ENCODE results near the gene PRDM16. TPM values are rescaled to one million over a fixed set of nuclear protein-coding genes. Genes with fewer than 3 reads are reported as not detected.
A peak's percentile ranks its signal among the peaks of the same experiment; 100 is the strongest.

The PRDM16 gene
- total and polyA plus RNA-seq, 2 of the 13 experiments (the other 11 are each of a cell fraction or from before 2014, with no cell fraction given): 0.15 to 0.81 TPM

GRCh38 chr1:3326516-3327388 is 257.7 kb downstream of the PRDM16 start (continued):
- TF ChIP-seq ZNF687 (CRISPR knock-in tag; IDR thresholded peaks at IDR 0.05) (peak; percentile 97), ZNF672 (CRISPR knock-in tag; IDR thresholded peaks at IDR 0.05) (no peak), HMG20A (CRISPR knock-in tag; IDR thresholded peaks at IDR 0.05; ENCODE audit: borderline replicate concordance) (no peak; the same call in 1 of the 2 replicates), MXD1 (CRISPR knock-in tag; IDR thresholded peaks at IDR 0.05) (peak; percentile 43; the same call in 1 of the 2 replicates), ZNF207 (IDR thresholded peaks at IDR 0.05; ENCODE audit: borderline replicate concordance) (no peak), ZBTB42 (CRISPR knock-in tag; IDR thresholded peaks at IDR 0.05) (0 out of 2 replicates have a peak, but pooled peaks have one; percentile 42), SAFB2 (CRISPR knock-in tag; IDR thresholded peaks at IDR 0.05; ENCODE audit: borderline replicate concordance, low read depth) (no peak), ESRRA (CRISPR knock-in tag; IDR thresholded peaks at IDR 0.05; ENCODE audit: low read depth) (no peak), JARID2 (CRISPR knock-in tag; IDR thresholded peaks at IDR 0.05; ENCODE audit: insufficient replicate concordance) (no peak), ZFYVE20 (CRISPR knock-in tag; IDR thresholded peaks at IDR 0.05; ENCODE audit: borderline replicate concordance, low read depth) (no peak), HHEX (CRISPR knock-in tag; IDR thresholded peaks at IDR 0.05) (no peak), JUNB (CRISPR knock-in tag; IDR thresholded peaks at IDR 0.05; ENCODE audit: borderline replicate concordance) (no peak), STAT6 (CRISPR knock-in tag; IDR thresholded peaks at IDR 0.05; ENCODE audit: borderline replicate concordance) (peak; percentile 34; the same call in 1 of the 2 replicates), ZNF614 (CRISPR knock-in tag; IDR thresholded peaks at IDR 0.05; ENCODE audit: borderline replicate concordance) (no peak), ZNF616 (CRISPR knock-in tag; IDR thresholded peaks at IDR 0.05; ENCODE audit: low read depth) (no peak), SRF (IDR thresholded peaks at IDR 0.05; ENCODE audit: low read depth, low read length) (no peak), MNT (IDR thresholded peaks at IDR 0.05) (no peak), ZNF335 (CRISPR knock-in tag; IDR thresholded peaks at IDR 0.05) (0 out of 2 replicates have a peak, but pooled peaks have one; percentile 34), ZNF816 (CRISPR knock-in tag; IDR thresholded peaks at IDR 0.05; ENCODE audit: borderline replicate concordance) (no peak)
